NCI-H146 treated with DMSO at 0.1 percent for 48 hours (cell line): Measurements from ENCODE around the gene CDKN1A.
"Not testable (repeated sequence)": the region's sequence is repeated elsewhere in the genome, so short reads cannot be mapped to it uniquely, and the experiment has no call there.

ENCODE experiments used
- DNase-seq: peaks from one replicate; lab custom pipeline; 2025; ENCODE audit not compliant: unreplicated experiment; lab: John Stamatoyannopoulos, UW

CDKN1A gene

GRCh38 chr6:36719126-36719525 is 40.6 kb downstream of the CDKN1A start:
- no peak for DNase-seq

GRCh38 chr6:36720251-36721141 is 42.0 kb downstream of the CDKN1A start:
- DNase-seq, result no peak

GRCh38 chr6:36721369-36722140 is 43.0 kb downstream of the CDKN1A start:
- DNase-seq, result no peak

GRCh38 chr6:36722365-36722764 is 43.9 kb downstream of the CDKN1A start:
- DNase-seq, result no peak

- DNase-seq, result no peak
Observed at GRCh38 chr6:36722879-36723278, 44.4 kb downstream of the CDKN1A start.

GRCh38 chr6:36723992-36724391 is 45.5 kb downstream of the CDKN1A start:
- DNase-seq, result not testable (repeated sequence)

GRCh38 chr6:36724514-36725390 is 46.2 kb downstream of the CDKN1A start:
- DNase-seq, result peak; percentile 67

GRCh38 chr6:36725581-36725980 is 47.1 kb downstream of the CDKN1A start:
- no peak for DNase-seq

GRCh38 chr6:36727505-36728021 is 49.0 kb downstream of the CDKN1A start:
- DNase-seq, result no peak

- no peak for DNase-seq
Observed at GRCh38 chr6:36728289-36729160, 50.0 kb downstream of the CDKN1A start.

GRCh38 chr6:36729161-36729524 is 50.6 kb downstream of the CDKN1A start:
- no peak for DNase-seq

- no peak for DNase-seq
Observed at GRCh38 chr6:36730424-36731380, 52.2 kb downstream of the CDKN1A start.

- DNase-seq, result no peak
Observed at GRCh38 chr6:36731622-36732310, 53.3 kb downstream of the CDKN1A start.

- no peak for DNase-seq
Observed at GRCh38 chr6:36733300-36733699, 54.8 kb downstream of the CDKN1A start.

GRCh38 chr6:36734486-36735060 is 56.1 kb downstream of the CDKN1A start:
- DNase-seq, result no peak

- no peak for DNase-seq
Observed at GRCh38 chr6:36735110-36736071, 56.9 kb downstream of the CDKN1A start.
